HEK293 (cell line): ENCODE measurements around the gene MAN2A2.

Experiments used
- ATF2 ChIP-seq: fragments of 450-650 bp; formaldehyde crosslinking; IDR thresholded peaks from 2 replicates; pipeline ENCODE4 v1.5.1; 2016; ENCODE audit warnings: missing biosample characterization, missing genetic modification characterization, low read depth
- FEZF1 ChIP-seq: fragments of 450-650 bp; formaldehyde crosslinking; IDR thresholded peaks from 2 replicates; pipeline ENCODE4 v1.5.1; 2016; ENCODE audit warnings: missing biosample characterization, missing genetic modification characterization
- OSR2 ChIP-seq: fragments of 450-650 bp; formaldehyde crosslinking; IDR thresholded peaks from 2 replicates; pipeline ENCODE4 v1.5.1; 2016; ENCODE audit warnings: missing biosample characterization, missing genetic modification characterization
- REST ChIP-seq: fragments of 450-650 bp; formaldehyde crosslinking; IDR thresholded peaks from 2 replicates; pipeline ENCODE4 v1.5.1; 2016; ENCODE audit warnings: missing biosample characterization, missing genetic modification characterization
- ZBTB11 ChIP-seq: fragments of 450-650 bp; formaldehyde crosslinking; conservative IDR thresholded peaks from 2 replicates; pipeline ENCODE4 v1.5.1; 2016; ENCODE audit warnings: low read depth, missing biosample characterization, missing genetic modification characterization
- ZBTB26 ChIP-seq: fragments of 450-650 bp; formaldehyde crosslinking; optimal IDR thresholded peaks from 2 replicates; pipeline ENCODE3; 2016; ENCODE audit warnings: missing biosample characterization, mild to moderate bottlenecking, missing genetic modification characterization
- ZBTB49 ChIP-seq: fragments of 450-650 bp; formaldehyde crosslinking; IDR thresholded peaks from 2 replicates; pipeline ENCODE4 v1.5.1; 2016; ENCODE audit warnings: missing biosample characterization, missing genetic modification characterization, low read depth
- ZBTB8A ChIP-seq: fragments of 450-650 bp; formaldehyde crosslinking; IDR thresholded peaks from 2 replicates; pipeline ENCODE4 v1.5.1; 2016; ENCODE audit warnings: missing biosample characterization, missing genetic modification characterization
- ZFP41 ChIP-seq: fragments of 450-650 bp; formaldehyde crosslinking; IDR thresholded peaks from 2 replicates; pipeline ENCODE4 v1.5.1; 2016; ENCODE audit warnings: missing biosample characterization, missing genetic modification characterization, borderline replicate concordance
- ZNF132 ChIP-seq: fragments of 450-650 bp; formaldehyde crosslinking; IDR thresholded peaks from 2 replicates; pipeline ENCODE4 v1.5.1; 2017; ENCODE audit warnings: missing biosample characterization, missing genetic modification characterization, borderline replicate concordance
- ZNF148 ChIP-seq: fragments of 450-650 bp; formaldehyde crosslinking; IDR thresholded peaks from 2 replicates; pipeline ENCODE4 v1.5.0; 2017; ENCODE audit warnings: missing biosample characterization, missing genetic modification characterization, borderline replicate concordance
- ZNF211 ChIP-seq: fragments of 450-650 bp; formaldehyde crosslinking; IDR thresholded peaks from 2 replicates; pipeline ENCODE4 v1.5.1; 2016; ENCODE audit warnings: low read depth, missing biosample characterization, missing genetic modification characterization
- ZNF292 ChIP-seq: fragments of 450-650 bp; formaldehyde crosslinking; IDR thresholded peaks from 2 replicates; pipeline ENCODE4 v1.5.1; 2016; ENCODE audit warnings: low read depth, missing biosample characterization, missing genetic modification characterization, borderline replicate concordance
- ZNF302 ChIP-seq: fragments of 450-650 bp; formaldehyde crosslinking; IDR thresholded peaks from 2 replicates; pipeline ENCODE4 v1.5.1; 2016; ENCODE audit warnings: missing biosample characterization, missing genetic modification characterization, low read depth
- ZNF341 ChIP-seq: fragments of 450-650 bp; formaldehyde crosslinking; IDR thresholded peaks from 2 replicates; pipeline ENCODE4; 2016; ENCODE audit warnings: low read depth, missing biosample characterization, missing genetic modification characterization
- ZNF488 ChIP-seq: fragments of 450-650 bp; formaldehyde crosslinking; IDR thresholded peaks from 2 replicates; pipeline ENCODE4 v1.5.1; 2016; ENCODE audit warnings: missing biosample characterization, missing genetic modification characterization
- ZNF561 ChIP-seq: fragments of 450-650 bp; IDR thresholded peaks from 2 replicates; pipeline ENCODE4 v1.5.1; 2018; ENCODE audit warnings: missing biosample characterization, missing genetic modification characterization, borderline replicate concordance
- ZNF692 ChIP-seq: fragments of 450-650 bp; formaldehyde crosslinking; IDR thresholded peaks from 2 replicates; pipeline ENCODE4 v1.5.1; 2016; ENCODE audit warnings: missing biosample characterization, missing genetic modification characterization
- ZSCAN16 ChIP-seq: fragments of 450-650 bp; formaldehyde crosslinking; IDR thresholded peaks from 2 replicates; pipeline ENCODE4 v1.5.1; 2016; ENCODE audit warnings: missing biosample characterization, missing genetic modification characterization

MAN2A2 gene

GRCh38 chr15:90860942-90861675 is 42.0 kb upstream of the MAN2A2 start (continued):
- TF ChIP-seq ZBTB11 (no peak), ZNF132 (tag by site-specific recombination) (no peak), ATF2 (tag by site-specific recombination) (peak; percentile 89), ZNF211 (tag by site-specific recombination) (no peak), ZNF148 (tag by site-specific recombination) (no peak), ZBTB8A (tag by site-specific recombination) (no peak), FEZF1 (tag by site-specific recombination) (peak; percentile 91), OSR2 (tag by site-specific recombination) (peak; percentile 93), REST (tag by site-specific recombination) (no peak), ZBTB49 (no peak), ZNF692 (peak; percentile 74), ZFP41 (no peak), ZSCAN16 (no peak), ZNF561 (tag by site-specific recombination) (0 out of 2 replicates have a peak, but pooled peaks have one; percentile 19), ZNF302 (tag by site-specific recombination) (no peak), ZBTB26 (tag by site-specific recombination) (no peak), ZNF341 (peak; percentile 90), ZNF488 (no peak), ZNF292 (no peak)
